ENCODE data around the gene GSK3A. TPM values are rescaled to one million over a fixed set of nuclear protein-coding genes. Genes with fewer than 3 reads are reported as not detected.

Gene GSK3A
- polyA plus RNA-seq, 1 donor: 42.1 TPM

DNA sequence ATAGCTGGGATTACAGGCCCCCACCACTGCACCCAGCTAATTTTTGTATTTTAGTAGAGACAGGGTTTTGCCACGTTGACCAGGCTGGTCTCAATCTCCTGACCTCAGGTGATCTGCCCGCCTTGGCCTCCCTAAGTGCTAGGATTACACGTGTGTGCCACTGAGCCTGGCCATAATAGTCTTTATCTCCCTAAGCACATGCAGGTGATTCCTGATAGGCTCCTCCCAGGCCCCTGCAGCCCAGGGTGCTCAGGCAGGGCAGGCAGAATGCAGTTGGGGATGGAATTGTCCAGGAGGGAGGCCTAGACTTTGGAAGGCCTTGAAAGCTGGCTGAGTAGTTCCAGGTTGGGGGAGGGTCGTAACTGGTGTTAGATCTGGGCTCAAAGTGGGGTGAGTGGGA lies 13.8 kb downstream of the GSK3A start:
- DNase-seq (ENCODE audit: low read depth): no peak

GRCh38 chr19:42226886-42227285 lies 15.5 kb downstream of the GSK3A start:
- DNase-seq (ENCODE audit: low read depth): no peak

GRCh38 chr19:42225718-42226292 lies 16.6 kb downstream of the GSK3A start:
- DNase-seq (ENCODE audit: low read depth): no peak

DNA sequence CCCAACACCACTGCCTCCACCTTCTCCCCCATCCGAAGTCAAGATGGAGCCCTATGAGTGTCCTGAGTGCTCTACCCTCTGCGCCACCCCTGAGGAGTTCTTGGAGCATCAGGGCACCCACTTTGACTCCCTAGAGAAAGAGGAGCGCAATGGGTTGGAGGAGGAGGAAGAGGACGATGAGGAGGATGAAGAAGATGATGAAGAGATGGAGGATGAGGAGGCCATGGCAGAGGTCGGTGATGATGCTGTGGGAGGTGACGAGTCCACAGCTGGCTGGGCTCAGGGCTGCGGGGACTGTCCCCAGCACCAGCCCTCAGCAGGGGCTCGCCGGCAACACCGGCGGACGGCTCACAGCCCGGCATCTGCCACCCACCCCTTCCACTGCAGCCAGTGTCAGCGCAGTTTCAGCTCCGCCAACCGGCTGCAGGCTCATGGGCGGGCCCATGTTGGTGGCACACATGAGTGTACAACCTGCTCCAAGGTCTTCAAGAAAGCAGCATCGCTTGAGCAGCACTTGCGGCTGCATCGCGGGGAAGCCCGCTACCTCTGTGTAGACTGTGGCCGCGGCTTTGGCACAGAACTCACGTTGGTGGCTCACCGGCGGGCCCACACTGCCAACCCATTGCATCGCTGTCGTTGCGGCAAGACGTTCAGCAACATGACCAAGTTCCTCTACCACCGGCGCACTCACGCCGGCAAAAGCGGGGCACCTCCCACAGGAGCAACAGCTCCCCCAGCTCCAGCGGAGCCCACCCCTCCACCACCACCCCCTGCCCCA lies 17.3 kb downstream of the GSK3A start:
- no peak for DNase-seq (ENCODE audit: low read depth)

- DNase-seq (ENCODE audit: low read depth): no peak
Observed at GRCh38 chr19:42220751-42221097, 21.7 kb downstream of the GSK3A start.

GRCh38 chr19:42219812-42220750 lies 22.3 kb downstream of the GSK3A start, which contains the start of gene ZNF526:
Gene ZNF526 (plus strand): TSS chr19:42220312. CDS start chr19:42224404, 4,092 bp downstream.
- peak; percentile 96 for DNase-seq (ENCODE audit: low read depth)

DNA sequence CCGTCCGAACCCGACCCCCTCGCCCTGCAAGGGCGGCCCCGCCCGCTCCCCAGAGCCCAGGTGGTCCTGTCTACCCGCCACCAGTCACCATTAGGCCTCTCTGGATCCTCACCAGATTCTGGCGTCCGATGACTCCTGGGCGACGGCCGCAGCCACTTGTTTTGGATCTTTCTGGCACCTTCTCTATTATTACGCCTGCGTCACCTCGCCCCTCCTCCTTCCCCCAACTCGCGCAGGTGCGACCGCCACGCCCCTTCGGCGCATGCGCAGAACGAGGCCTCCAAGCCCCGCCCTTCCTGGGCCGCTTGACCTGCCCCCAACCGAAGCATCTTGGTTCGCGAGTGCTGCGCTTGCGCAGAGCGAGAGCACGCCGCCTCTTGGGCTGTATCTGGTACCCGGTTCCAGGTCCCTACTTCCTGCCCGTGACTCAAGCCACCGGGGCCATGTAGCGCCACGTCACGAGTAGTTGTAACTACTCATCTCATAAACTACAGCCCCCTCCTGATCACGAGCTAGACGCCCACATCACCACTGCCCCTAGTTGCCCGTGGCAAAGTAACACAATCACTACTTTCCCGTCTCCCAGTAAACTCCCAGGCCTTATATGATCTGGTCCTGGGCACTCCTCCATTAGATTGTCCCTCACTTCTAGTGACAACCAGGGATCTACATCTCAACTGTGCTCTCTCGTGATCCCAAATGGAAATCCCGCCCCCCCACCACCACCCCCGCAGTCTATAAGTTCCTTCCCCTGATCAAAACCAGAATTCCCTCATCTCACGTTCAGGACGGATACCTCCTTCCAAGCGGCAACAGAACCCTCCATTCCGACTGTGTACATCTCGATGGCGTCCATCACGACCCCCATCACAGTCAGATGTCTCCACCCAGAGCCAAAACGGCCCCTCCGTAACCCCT lies 24.6 kb downstream of the GSK3A start, which contains the start of gene DEDD2:
Gene DEDD2, minus strand, starts transcription at position 158 of the 918 bp plus-strand sequence. CDS start 670 bp downstream, outside the sequence.
- DNase-seq (ENCODE audit: low read depth): peak; percentile 91

GRCh38 chr19:42216653-42217519 lies 25.5 kb downstream of the GSK3A start:
- DNase-seq (ENCODE audit: low read depth): no peak

DNA sequence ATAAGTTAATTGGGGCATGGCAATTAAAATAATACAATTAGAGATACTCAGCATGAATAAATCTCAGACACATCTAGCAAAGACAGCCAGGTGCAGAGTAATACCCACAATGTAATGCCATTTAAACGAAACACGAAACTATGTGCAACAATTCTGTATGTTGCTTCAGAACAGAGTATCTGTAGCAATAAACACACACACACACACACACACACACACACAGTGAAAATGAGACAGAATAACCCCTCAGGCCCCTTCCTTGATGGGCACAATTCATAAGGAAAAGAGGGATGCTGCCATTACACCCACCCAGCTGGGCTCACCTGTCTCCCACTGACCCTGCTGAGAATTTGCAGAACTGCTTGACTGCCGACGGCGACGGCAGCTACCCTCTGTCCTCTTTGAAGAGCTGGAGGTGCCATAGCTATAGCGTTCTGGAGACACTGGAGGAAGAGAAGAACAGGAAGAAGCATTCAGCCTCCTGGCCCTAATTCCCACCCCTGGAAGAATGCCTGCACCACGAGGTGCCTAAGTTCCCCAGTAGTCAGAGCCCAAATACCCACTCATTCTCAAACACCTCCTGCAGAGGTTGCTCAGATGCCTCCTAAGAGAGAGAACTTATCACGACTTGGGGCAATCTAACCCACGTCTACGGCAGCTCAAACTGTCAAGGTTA lies 27.5 kb downstream of the GSK3A start:
- no peak for DNase-seq (ENCODE audit: low read depth)

- no peak for DNase-seq (ENCODE audit: low read depth)
Observed at GRCh38 chr19:42212886-42213285, 29.5 kb downstream of the GSK3A start.

GRCh38 chr19:42208612-42209011 lies 33.8 kb downstream of the GSK3A start:
- DNase-seq (ENCODE audit: low read depth): no peak

DNA sequence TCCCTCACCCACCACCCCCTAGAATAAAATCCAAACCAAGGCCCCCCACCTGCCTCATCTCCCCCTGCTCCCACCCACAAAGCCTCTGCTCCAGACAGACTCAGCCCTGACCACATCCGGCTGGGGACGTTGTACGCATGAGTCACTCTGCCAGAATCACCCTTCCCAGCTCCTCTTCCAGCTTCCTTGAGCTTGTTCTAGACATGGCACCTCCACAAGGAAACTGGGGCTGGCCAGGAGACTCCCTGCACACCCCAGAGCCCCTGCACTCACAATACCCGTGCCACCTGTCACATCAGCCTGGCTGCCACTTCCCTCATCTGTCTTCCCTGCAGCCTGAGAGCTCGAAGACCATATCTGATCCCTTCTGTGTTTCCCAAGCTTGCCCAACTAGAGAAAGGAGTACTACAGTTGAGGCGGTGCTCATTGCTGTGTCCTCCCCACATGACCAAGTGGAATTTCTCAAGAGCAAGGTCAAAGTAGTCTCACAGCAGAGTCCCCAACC lies 34.6 kb downstream of the GSK3A start:
- no peak for DNase-seq (ENCODE audit: low read depth)

GRCh38 chr19:42206871-42207755 lies 35.3 kb downstream of the GSK3A start:
- DNase-seq (ENCODE audit: low read depth): no peak

DNA sequence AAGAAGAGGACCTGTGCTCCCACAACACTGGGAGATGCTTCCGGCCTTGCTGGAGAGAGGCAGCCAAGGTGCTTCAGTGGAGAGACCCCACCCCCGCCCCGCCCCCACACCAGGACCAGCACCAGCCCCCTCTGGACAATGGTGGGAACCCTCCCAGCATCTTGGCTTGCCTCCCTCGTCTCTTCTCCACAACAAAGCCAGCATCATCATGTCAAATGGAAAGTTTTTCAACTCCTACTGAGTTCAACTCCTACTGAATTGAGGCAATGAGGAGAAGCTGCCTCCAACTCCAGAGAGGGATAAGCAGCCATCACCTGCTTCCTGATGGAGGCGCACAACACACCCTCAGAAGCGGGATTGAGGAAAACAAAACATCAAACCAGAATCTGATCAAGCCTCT lies 37.7 kb downstream of the GSK3A start:
- DNase-seq (ENCODE audit: low read depth): no peak

DNA sequence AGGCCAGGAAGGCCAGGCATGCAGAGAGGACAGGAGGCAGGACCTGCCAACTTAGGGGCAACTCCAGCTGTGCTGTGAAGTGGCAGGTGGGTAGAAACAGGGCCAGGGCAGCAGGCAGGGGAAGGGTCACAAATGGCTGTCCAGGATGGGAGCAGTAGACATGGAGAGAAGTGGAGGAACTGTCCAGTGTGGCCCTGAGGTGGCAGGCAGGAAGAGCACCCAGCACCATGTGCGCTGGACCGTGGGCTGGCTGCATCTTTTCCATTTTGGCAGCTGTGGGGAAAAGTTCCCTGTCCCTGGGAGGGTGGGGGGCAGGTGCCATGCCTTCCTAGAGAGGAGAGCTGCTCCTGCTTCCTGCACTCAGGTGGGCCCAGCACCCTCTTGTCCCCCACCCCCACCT lies 38.7 kb downstream of the GSK3A start:
- no peak for DNase-seq (ENCODE audit: low read depth)

- DNase-seq (ENCODE audit: low read depth): no peak
Observed at GRCh38 chr19:42202290-42202880, 40.0 kb downstream of the GSK3A start.

GRCh38 chr19:42201489-42202289 lies 40.7 kb downstream of the GSK3A start:
- no peak for DNase-seq (ENCODE audit: low read depth)

All from forelimb muscle (tissue), 1 donor.